HG03442 (cell line): ENCODE data around the gene GLTP.
"Not testable (repeated sequence)": the region's sequence is repeated elsewhere in the genome, so short reads cannot be mapped to it uniquely, and the experiment has no call there.

ENCODE experiments used
- ATAC-seq: cut with Tn5 transposase; IDR thresholded peaks from one replicate; pipeline ENCODE4 v1.9.1; 2021; ENCODE audit warnings: mild to moderate bottlenecking, moderate library complexity; ENCODE audit not compliant: unreplicated experiment

Gene GLTP

GRCh38 chr12:109880043-109880931 lies at the start of gene GLTP:
TSS of gene GLTP (minus strand) at chr12:109880541. CDS start at chr12:109880374, 167 bp downstream.
- peak; percentile 87 for ATAC-seq

GRCh38 chr12:109929326-109929725 lies 49.0 kb upstream of the GLTP start:
- not testable (repeated sequence) for ATAC-seq

GRCh38 chr12:109928058-109928656 lies 47.8 kb upstream of the GLTP start:
- no peak for ATAC-seq

- ATAC-seq, result no peak
Measured at GRCh38 chr12:109927622-109928021, 47.3 kb upstream of the GLTP start.

GRCh38 chr12:109926488-109927210 lies 46.3 kb upstream of the GLTP start:
- no peak for ATAC-seq

- ATAC-seq, result no peak
Measured at GRCh38 chr12:109926016-109926415, 45.7 kb upstream of the GLTP start.

GRCh38 chr12:109925185-109925840 lies 45.0 kb upstream of the GLTP start:
- no peak for ATAC-seq

GRCh38 chr12:109923481-109924245 lies 43.3 kb upstream of the GLTP start:
- no peak for ATAC-seq

GRCh38 chr12:109923038-109923437 lies 42.7 kb upstream of the GLTP start:
- no peak for ATAC-seq

GRCh38 chr12:109921982-109922381 lies 41.6 kb upstream of the GLTP start:
- ATAC-seq, result no peak

GRCh38 chr12:109920261-109920780 lies 40.0 kb upstream of the GLTP start:
- no peak for ATAC-seq

GRCh38 chr12:109919456-109919855 lies 39.1 kb upstream of the GLTP start:
- no peak for ATAC-seq

GRCh38 chr12:109916045-109916444 lies 35.7 kb upstream of the GLTP start:
- ATAC-seq, result no peak

GRCh38 chr12:109915171-109916040 lies 35.1 kb upstream of the GLTP start:
- no peak for ATAC-seq

GRCh38 chr12:109914461-109914860 lies 34.1 kb upstream of the GLTP start:
- no peak for ATAC-seq

GRCh38 chr12:109912855-109913321 lies 32.5 kb upstream of the GLTP start:
- ATAC-seq, result no peak

GRCh38 chr12:109910969-109911348 lies 30.6 kb upstream of the GLTP start:
- ATAC-seq, result no peak

- no peak for ATAC-seq
Measured at GRCh38 chr12:109910254-109910968, 30.1 kb upstream of the GLTP start.
